Activated naive CD4-positive, alpha-beta T cell treated with Interleukin-2 at 50 U/mL for 16 hours (primary cell): ENCODE measurements around the gene CEP295NL.
"Not testable (repeated sequence)": the region's sequence is repeated elsewhere in the genome, so short reads cannot be mapped to it uniquely, and the experiment has no call there.

Experiments
- DNase-seq: peaks from one replicate; pipeline ENCODE4 v3.0.0-alpha.2; 2020

The CEP295NL gene

GRCh38 chr17:78903101-78903779 lies at the start of gene CEP295NL:
Gene CEP295NL (minus strand): TSS chr17:78903201. CDS start chr17:78901828, 1,373 bp downstream.
- no peak for DNase-seq

GRCh38 chr17:78952706-78953105 lies 49.7 kb upstream of the CEP295NL start:
- DNase-seq: no peak

GRCh38 chr17:78951967-78952551 lies 49.1 kb upstream of the CEP295NL start:
- no peak for DNase-seq

- DNase-seq: no peak
Observed at GRCh38 chr17:78950870-78951269, 47.9 kb upstream of the CEP295NL start.

GRCh38 chr17:78947235-78948149 lies 44.5 kb upstream of the CEP295NL start:
- no peak for DNase-seq

- no peak for DNase-seq
Observed at GRCh38 chr17:78946631-78947030, 43.6 kb upstream of the CEP295NL start.

- no peak for DNase-seq
Observed at GRCh38 chr17:78946131-78946530, 43.1 kb upstream of the CEP295NL start.

- not testable (repeated sequence) for DNase-seq
Observed at GRCh38 chr17:78945455-78945854, 42.5 kb upstream of the CEP295NL start.

- DNase-seq: no peak
Observed at GRCh38 chr17:78944956-78945355, 42.0 kb upstream of the CEP295NL start.

- DNase-seq: no peak
Observed at GRCh38 chr17:78944026-78944425, 41.0 kb upstream of the CEP295NL start.

GRCh38 chr17:78940708-78941107 lies 37.7 kb upstream of the CEP295NL start:
- DNase-seq: no peak

GRCh38 chr17:78940258-78940657 lies 37.3 kb upstream of the CEP295NL start:
- no peak for DNase-seq

GRCh38 chr17:78939615-78940014 lies 36.6 kb upstream of the CEP295NL start:
- DNase-seq: no peak

- DNase-seq: no peak
Observed at GRCh38 chr17:78937561-78937960, 34.6 kb upstream of the CEP295NL start.

GRCh38 chr17:78935419-78936323 lies 32.7 kb upstream of the CEP295NL start:
- no peak for DNase-seq

GRCh38 chr17:78934681-78935418 lies 31.8 kb upstream of the CEP295NL start:
- no peak for DNase-seq

- no peak for DNase-seq
Observed at GRCh38 chr17:78933959-78934568, 31.1 kb upstream of the CEP295NL start.

GRCh38 chr17:78933025-78933958 lies 30.3 kb upstream of the CEP295NL start:
- peak; percentile 65 for DNase-seq

GRCh38 chr17:78929908-78930775 lies 27.1 kb upstream of the CEP295NL start:
- no peak for DNase-seq
